Measurements from ENCODE around the gene RRAS2.

RRAS2 gene

GRCh38 chr11:14336507-14337503 is 22.2 kb downstream of the RRAS2 start:
- DNase-seq (ENCODE audit: low spot score): peak; percentile 53

- DNase-seq (ENCODE audit: low spot score): no peak
Observed at GRCh38 chr11:14335712-14336111, 23.3 kb downstream of the RRAS2 start.

- DNase-seq (ENCODE audit: low spot score): no peak
Observed at GRCh38 chr11:14334893-14335292, 24.1 kb downstream of the RRAS2 start.

- DNase-seq (ENCODE audit: low spot score): no peak
Observed at GRCh38 chr11:14334192-14334591, 24.8 kb downstream of the RRAS2 start.

- DNase-seq (ENCODE audit: low spot score): no peak
Observed at GRCh38 chr11:14331476-14332136, 27.4 kb downstream of the RRAS2 start.

GRCh38 chr11:14330881-14331280 is 28.1 kb downstream of the RRAS2 start:
- DNase-seq (ENCODE audit: low spot score): no peak

- DNase-seq (ENCODE audit: low spot score): no peak
Observed at GRCh38 chr11:14329702-14330101, 29.3 kb downstream of the RRAS2 start.

- DNase-seq (ENCODE audit: low spot score): no peak
Observed at GRCh38 chr11:14327116-14327515, 31.9 kb downstream of the RRAS2 start.

GRCh38 chr11:14323118-14323676 is 35.8 kb downstream of the RRAS2 start:
- no peak for DNase-seq (ENCODE audit: low spot score)

- DNase-seq (ENCODE audit: low spot score): no peak
Observed at GRCh38 chr11:14322510-14322909, 36.5 kb downstream of the RRAS2 start.

- peak; percentile 57 for DNase-seq (ENCODE audit: low spot score)
Observed at GRCh38 chr11:14320020-14320419, 39.0 kb downstream of the RRAS2 start.

- no peak for DNase-seq (ENCODE audit: low spot score)
Observed at GRCh38 chr11:14318581-14318981, 40.4 kb downstream of the RRAS2 start.

GRCh38 chr11:14317659-14318325 is 41.2 kb downstream of the RRAS2 start:
- DNase-seq (ENCODE audit: low spot score): no peak

- no peak for DNase-seq (ENCODE audit: low spot score)
Observed at GRCh38 chr11:14315130-14315529, 43.9 kb downstream of the RRAS2 start.

GRCh38 chr11:14314127-14314526 is 44.9 kb downstream of the RRAS2 start:
- DNase-seq (ENCODE audit: low spot score): no peak

- DNase-seq (ENCODE audit: low spot score): peak; percentile 37
Observed at GRCh38 chr11:14312736-14313438, 46.1 kb downstream of the RRAS2 start.

- no peak for DNase-seq (ENCODE audit: low spot score)
Observed at GRCh38 chr11:14310679-14311078, 48.3 kb downstream of the RRAS2 start.

- DNase-seq (ENCODE audit: low spot score): no peak
Observed at GRCh38 chr11:14309425-14310192, 49.4 kb downstream of the RRAS2 start.

- no peak for DNase-seq (ENCODE audit: low spot score)
Observed at GRCh38 chr11:14308897-14309387, 50.0 kb downstream of the RRAS2 start.

- peak; percentile 53 for DNase-seq (ENCODE audit: low spot score)
Observed at GRCh38 chr11:14308114-14308896, 50.7 kb downstream of the RRAS2 start.

All from CD4-positive, alpha-beta T cell treated with Interleukin-2 at 100 ng/mL for 4 hours (primary cell).